Esophagus muscularis mucosa (tissue), 4 donors: ENCODE measurements around the gene USP2. TPM values are rescaled to one million over a fixed set of nuclear protein-coding genes. Genes with fewer than 3 reads are reported as not detected.

Source experiments
- DNase-seq: peaks from one replicate; pipeline ENCODE4 v3.0.0-alpha.2; 2017; ENCODE audit errors: extremely low spot score
- H3K27ac ChIP-seq, 4 donors: fragments of 200-600 bp; sonication (generic); replicated peaks in 1 of 4; 1 replicate in 3 of 4; 2 replicates in 1 of 4; pipeline ENCODE4 v1.5.1; 2016 to 2019; ENCODE audit warnings: mild to moderate bottlenecking in 1 of 4
- H3K27me3 ChIP-seq, 4 donors: fragments of 200-600 bp; sonication (generic); one replicate each; pipeline versions ENCODE4 v1.5.1 to v1.6.0; 2016 to 2019
- H3K36me3 ChIP-seq, 4 donors: fragments of 200-600 bp; sonication (generic); one replicate each; pipeline ENCODE4 v1.5.1; 2016 to 2019
- H3K4me1 ChIP-seq, 4 donors: fragments of 200-600 bp; sonication (generic); one replicate each; pipeline ENCODE4 v1.5.1; 2016 to 2019
- H3K4me3 ChIP-seq, 4 donors: fragments of 200-600 bp; sonication (generic); 1 replicate in 2 of 4; 2 replicates in 2 of 4; pipeline ENCODE4 v1.5.1; 2016 to 2019; ENCODE audit warnings: mild to moderate bottlenecking in 4 of 4, moderate library complexity in 1 of 4
- H3K9me3 ChIP-seq, 4 donors: fragments of 200-600 bp; sonication (generic); 1 replicate in 3 of 4; 2 replicates in 1 of 4; pipeline ENCODE4 v1.5.1; 2016 to 2019
- CTCF ChIP-seq, 3 experiments: fragments of 200-600 bp in 2 of 3; fragments of 450-650 bp in 1 of 3; sonication (generic) in 2 of 3; IDR thresholded peaks; one replicate each; pipeline ENCODE4 v1.5.1; 2017 to 2019; ENCODE audit warnings: antibody characterized with exemption in 3 of 3, mild to moderate bottlenecking in 2 of 3, moderate library complexity in 1 of 3
- EP300 ChIP-seq: sonication (generic); formaldehyde crosslinking; IDR thresholded peaks from one replicate; pipeline ENCODE4 v1.6.1; 2017; ENCODE audit warnings: antibody characterized with exemption
- POLR2A ChIP-seq: fragments of 450-650 bp; IDR thresholded peaks from one replicate; pipeline ENCODE4 v1.6.1; 2017; ENCODE audit warnings: antibody characterized with exemption, moderate library complexity, mild to moderate bottlenecking, low read depth
- POLR2AphosphoS5 ChIP-seq, 2 donors: sonication (generic); formaldehyde crosslinking; IDR thresholded peaks; one replicate each; pipeline ENCODE4 v1.6.1; 2017; ENCODE audit warnings: antibody characterized with exemption in 2 of 2
- WGBS: methylation state at CpG from one replicate; pipeline ENCODE4 v1.1.5; 2018; 5-methylcytosine and 5-hydroxymethylcytosine counted together
- intact Hi-C: fragments of 100-400 bp; cut with DNase I; formaldehyde crosslinking; loops from one replicate; pipeline ENCODE4 v1.15.1; 2023
- total RNA-seq, 4 donors: library from RNA; depleted of rRNA; stranded (reverse); fragments of >200 nt; gene quantifications; one replicate each; pipeline versions ENCODE4 v1.1.0 to v1.2.1, GENCODE V29; 2016

USP2 gene
- total RNA-seq, 4 donors from 2014 or later: 4.6 to 9.9 (median 6.1) TPM

- intact Hi-C loops: loop anchor here (5.0 kb wide), 1 partner anchor 54 kb away; no protein-coding TSS in a partner anchor
- Histone ChIP-seq H3K9me3 (no peaks in the 10 kb centered on the region), H3K36me3 (peaks cover 0 to 16% (median 0%) of the 10 kb centered on the region in 4 donors), H3K27me3 (peaks cover 0 to 29% (median 0%) of the 10 kb centered on the region in 4 donors), H3K4me3 (no peak overlapping the region), H3K4me1 (peaks cover 19 to 51% (median 40%) of the 10 kb centered on the region in 4 donors), H3K27ac (peak overlapping the region in 1 of 4 donors; percentile 72)
- WGBS: 94% methylated on average over 2 of the region's 4 CpGs
- no peak for DNase-seq
- no peak for TF ChIP-seq POLR2A
- no peak for TF ChIP-seq CTCF (IDR thresholded peaks at IDR 0.05)
- no peak for TF ChIP-seq EP300
- TF ChIP-seq POLR2AphosphoS5 (IDR thresholded peaks at IDR 0.05): no peak
Observed at GRCh38 chr11:119418759-119419158, 37.3 kb upstream of the USP2 start.

- no peaks in the 10 kb centered on the region for H3K9me3 ChIP-seq
- peak overlapping the region in 3 of 4 donors; percentile 22 to 72 (median 44) for H3K27ac ChIP-seq
- WGBS: 69% methylated on average over 12 of the region's 19 CpGs
- H3K4me3 ChIP-seq: no peak overlapping the region
- intact Hi-C loops: loop anchor here (5.0 kb wide), 1 partner anchor 54 kb away; no protein-coding TSS in a partner anchor
- TF ChIP-seq POLR2AphosphoS5 (IDR thresholded peaks at IDR 0.05) (peak in 1 of 2 donors; percentile 38), POLR2A (no peak)
- no peak for DNase-seq
- peaks cover 0 to 26% (median 0%) of the 10 kb centered on the region in 4 donors for H3K27me3 ChIP-seq
- peaks cover 17 to 44% (median 33%) of the 10 kb centered on the region in 4 donors for H3K4me1 ChIP-seq
- H3K36me3 ChIP-seq: peaks cover 0 to 16% (median 0%) of the 10 kb centered on the region in 4 donors
Observed at GRCh38 chr11:119417726-119418540, 36.4 kb upstream of the USP2 start.

GRCh38 chr11:119416606-119417580 is 35.4 kb upstream of the USP2 start:
- no peak for DNase-seq
- no peak for TF ChIP-seq POLR2A
- no peak for TF ChIP-seq POLR2AphosphoS5 (IDR thresholded peaks at IDR 0.05)
- TF ChIP-seq EP300: no peak
- TF ChIP-seq CTCF (IDR thresholded peaks at IDR 0.05): no peak
- intact Hi-C loops: loop anchor here (5.0 kb wide), 1 partner anchor 55 kb away; no protein-coding TSS in a partner anchor
- H3K27me3 ChIP-seq: peaks cover 0 to 18% (median 0%) of the 10 kb centered on the region in 4 donors
- H3K36me3 ChIP-seq: peaks cover 0 to 19% (median 0%) of the 10 kb centered on the region in 4 donors
- no peak overlapping the region for H3K4me3 ChIP-seq
- no peaks in the 10 kb centered on the region for H3K9me3 ChIP-seq
- H3K27ac ChIP-seq: peak overlapping the region in 3 of 4 donors; percentile 22 to 72 (median 44)
- peaks cover 6 to 34% (median 23%) of the 10 kb centered on the region in 4 donors for H3K4me1 ChIP-seq
- 76% methylated on average over 16 of the region's 16 CpGs for WGBS

GRCh38 chr11:119415966-119416365 is 34.5 kb upstream of the USP2 start:
- H3K36me3 ChIP-seq: peaks cover 0 to 19% (median 0%) of the 10 kb centered on the region in 4 donors
- peaks cover 0 to 15% (median 0%) of the 10 kb centered on the region in 4 donors for H3K27me3 ChIP-seq
- no peak for TF ChIP-seq POLR2AphosphoS5 (IDR thresholded peaks at IDR 0.05)
- TF ChIP-seq EP300: no peak
- TF ChIP-seq POLR2A: no peak
- TF ChIP-seq CTCF (IDR thresholded peaks at IDR 0.05): no peak

More at GRCh38 chr11:119415966-119416365, 34.5 kb upstream of the USP2 start:
- DNase-seq: no peak
- H3K4me3 ChIP-seq: no peak overlapping the region
- H3K4me1 ChIP-seq: peaks cover 0 to 25% (median 14%) of the 10 kb centered on the region in 4 donors
- no peak overlapping the region for H3K27ac ChIP-seq
- H3K9me3 ChIP-seq: no peaks in the 10 kb centered on the region
- 90% methylated on average over 10 of the region's 10 CpGs for WGBS
- intact Hi-C loops: loop anchor here (5.0 kb wide), 1 partner anchor 56 kb away; no protein-coding TSS in a partner anchor
